Smooth muscle cell (in vitro differentiated cells): ENCODE data around the gene GALNT2. TPM values are rescaled to one million over a fixed set of nuclear protein-coding genes. Genes with fewer than 3 reads are reported as not detected.

Experiments used
- DNase-seq: peaks from one replicate; lab custom pipeline; 2025; ENCODE audit not compliant: unreplicated experiment; lab: John Stamatoyannopoulos, UW
- H2AFZ ChIP-seq: fragments of 200-600 bp; sonication (generic); 2 replicates; pipeline ENCODE4 v1.6.0; 2016; ENCODE audit warnings: antibody characterized with exemption, low read depth, mild to moderate bottlenecking
- H3F3A ChIP-seq: fragments of 200-600 bp; sonication (generic); 2 replicates; pipeline ENCODE4 v1.6.0; 2017; ENCODE audit warnings: antibody characterized with exemption, low read depth
- H3K27ac ChIP-seq: fragments of 200-600 bp; sonication (generic); 2 replicates; pipeline ENCODE4 v1.5.1; 2016; ENCODE audit warnings: low read depth, mild to moderate bottlenecking
- H3K27me3 ChIP-seq: fragments of 200-600 bp; sonication (generic); 2 replicates; pipeline ENCODE4 v1.6.1; 2016; ENCODE audit warnings: low read depth, mild to moderate bottlenecking
- H3K36me3 ChIP-seq: fragments of 200-600 bp; sonication (generic); 2 replicates; pipeline ENCODE4 v1.5.1; 2016; ENCODE audit warnings: low read depth
- H3K4me1 ChIP-seq: fragments of 200-600 bp; sonication (generic); 2 replicates; pipeline ENCODE4 v1.5.1; 2016; ENCODE audit warnings: low read depth
- H3K4me2 ChIP-seq: fragments of 200-600 bp; sonication (generic); 2 replicates; pipeline ENCODE4 v1.6.0; 2016; ENCODE audit warnings: mild to moderate bottlenecking
- H3K4me3 ChIP-seq: fragments of 200-600 bp; sonication (generic); 2 replicates; pipeline ENCODE4 v1.5.1; 2016; ENCODE audit warnings: mild to moderate bottlenecking
- H3K79me2 ChIP-seq: fragments of 200-600 bp; sonication (generic); 2 replicates; pipeline ENCODE4 v1.6.0; 2016; ENCODE audit warnings: low read depth, mild to moderate bottlenecking
- H3K9ac ChIP-seq: fragments of 200-600 bp; sonication (generic); 2 replicates; pipeline ENCODE4 v1.6.0; 2016; ENCODE audit warnings: low read depth
- H3K9me3 ChIP-seq: fragments of 200-600 bp; sonication (generic); replicated peaks from 2 replicates; pipeline ENCODE4 v1.5.1; 2016; ENCODE audit warnings: low read depth
- H4K20me1 ChIP-seq: fragments of 200-600 bp; sonication (generic); 2 replicates; pipeline ENCODE4 v1.6.0; 2016; ENCODE audit warnings: low read depth
- WGBS: methylation state at CpG from one replicate; pipeline ENCODE4 v1.1.7; 2016; ENCODE audit warnings: low lambda C conversion rate; 5-methylcytosine and 5-hydroxymethylcytosine counted together
- polyA plus RNA-seq: library from polyadenylated mRNA; unstranded; fragments of >200 nt; fragmentation: Nextera tagmentation; extraction: Ambion mirVana; gene quantifications from 2 replicates; pipeline ENCODE4 v1.2.1, GENCODE V29; 2016
- total RNA-seq: library from RNA; depleted of rRNA; stranded (reverse); fragments of >200 nt; gene quantifications from 2 replicates; pipeline ENCODE4 v1.2.3, GENCODE V29; 2014
- TF ChIP-seq, protein P1 (sequence below): fragments of 200-600 bp; sonication (generic); IDR thresholded peaks from 2 replicates; pipeline ENCODE4 v1.5.1; 2017; ENCODE audit warnings: borderline replicate concordance, mild to moderate bottlenecking, antibody characterized with exemption; ENCODE audit not compliant: insufficient read depth, poor library complexity, severe bottlenecking

The GALNT2 gene
- total and polyA plus RNA-seq, 2 experiments from 2014 or later = 76.4 to 152 TPM

DNA sequence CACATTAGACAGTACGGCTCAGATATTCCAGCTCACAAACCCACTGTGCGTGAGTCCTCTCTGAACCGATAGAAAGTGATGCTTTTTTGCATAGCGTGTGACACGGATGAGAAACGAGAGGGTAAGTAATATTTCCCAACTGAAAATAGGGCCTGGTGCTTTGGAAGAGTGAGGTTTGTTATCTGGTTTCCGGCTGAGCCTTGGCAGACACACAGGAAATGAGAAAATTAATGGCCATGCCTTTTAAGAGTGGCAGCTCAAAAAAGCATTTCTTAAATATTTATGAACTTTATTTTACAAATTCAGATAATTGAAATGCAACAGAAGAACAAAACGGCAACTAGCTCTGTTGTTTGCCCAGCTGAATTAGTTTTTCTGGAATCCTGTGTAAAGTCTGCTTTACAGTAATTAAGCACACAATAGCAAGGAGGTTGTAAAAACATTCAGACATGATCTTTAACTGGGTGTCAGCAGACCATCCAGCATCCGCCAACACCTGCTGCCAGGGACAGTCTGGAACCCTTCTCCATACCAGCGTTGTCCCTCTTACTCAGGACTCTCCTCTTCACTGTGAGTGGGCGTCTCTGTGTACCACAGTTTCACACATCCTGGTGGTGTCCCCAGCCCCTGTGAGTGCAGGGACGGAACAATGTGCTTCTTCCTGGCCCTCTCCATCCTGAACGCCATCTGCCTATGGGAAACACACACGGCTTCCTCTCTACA, 203.7 kb downstream of the GALNT2 start:
- peaks cover 7% of the 10 kb centered on the region for H3K36me3 ChIP-seq
- no peak overlapping the region for H3K4me3 ChIP-seq
- H3K79me2 ChIP-seq = no peaks in the 10 kb centered on the region
- peaks cover 16% of the 10 kb centered on the region for H4K20me1 ChIP-seq
- H3K4me2 ChIP-seq = no peak overlapping the region
- H3K9ac ChIP-seq = no peak overlapping the region
- no peak for DNase-seq
- WGBS = 61% methylated on average over 14 of the region's 14 CpGs
- no peak overlapping the region for H2AFZ ChIP-seq
- TF ChIP-seq, protein P1, sequence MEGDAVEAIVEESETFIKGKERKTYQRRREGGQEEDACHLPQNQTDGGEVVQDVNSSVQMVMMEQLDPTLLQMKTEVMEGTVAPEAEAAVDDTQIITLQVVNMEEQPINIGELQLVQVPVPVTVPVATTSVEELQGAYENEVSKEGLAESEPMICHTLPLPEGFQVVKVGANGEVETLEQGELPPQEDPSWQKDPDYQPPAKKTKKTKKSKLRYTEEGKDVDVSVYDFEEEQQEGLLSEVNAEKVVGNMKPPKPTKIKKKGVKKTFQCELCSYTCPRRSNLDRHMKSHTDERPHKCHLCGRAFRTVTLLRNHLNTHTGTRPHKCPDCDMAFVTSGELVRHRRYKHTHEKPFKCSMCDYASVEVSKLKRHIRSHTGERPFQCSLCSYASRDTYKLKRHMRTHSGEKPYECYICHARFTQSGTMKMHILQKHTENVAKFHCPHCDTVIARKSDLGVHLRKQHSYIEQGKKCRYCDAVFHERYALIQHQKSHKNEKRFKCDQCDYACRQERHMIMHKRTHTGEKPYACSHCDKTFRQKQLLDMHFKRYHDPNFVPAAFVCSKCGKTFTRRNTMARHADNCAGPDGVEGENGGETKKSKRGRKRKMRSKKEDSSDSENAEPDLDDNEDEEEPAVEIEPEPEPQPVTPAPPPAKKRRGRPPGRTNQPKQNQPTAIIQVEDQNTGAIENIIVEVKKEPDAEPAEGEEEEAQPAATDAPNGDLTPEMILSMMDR = no peak
- no peaks in the 10 kb centered on the region for H3K9me3 ChIP-seq
- H3K27me3 ChIP-seq = no peaks in the 10 kb centered on the region
- no peaks in the 10 kb centered on the region for H3K4me1 ChIP-seq
- no peaks in the 10 kb centered on the region for H3F3A ChIP-seq
- H3K27ac ChIP-seq = no peak overlapping the region

DNA sequence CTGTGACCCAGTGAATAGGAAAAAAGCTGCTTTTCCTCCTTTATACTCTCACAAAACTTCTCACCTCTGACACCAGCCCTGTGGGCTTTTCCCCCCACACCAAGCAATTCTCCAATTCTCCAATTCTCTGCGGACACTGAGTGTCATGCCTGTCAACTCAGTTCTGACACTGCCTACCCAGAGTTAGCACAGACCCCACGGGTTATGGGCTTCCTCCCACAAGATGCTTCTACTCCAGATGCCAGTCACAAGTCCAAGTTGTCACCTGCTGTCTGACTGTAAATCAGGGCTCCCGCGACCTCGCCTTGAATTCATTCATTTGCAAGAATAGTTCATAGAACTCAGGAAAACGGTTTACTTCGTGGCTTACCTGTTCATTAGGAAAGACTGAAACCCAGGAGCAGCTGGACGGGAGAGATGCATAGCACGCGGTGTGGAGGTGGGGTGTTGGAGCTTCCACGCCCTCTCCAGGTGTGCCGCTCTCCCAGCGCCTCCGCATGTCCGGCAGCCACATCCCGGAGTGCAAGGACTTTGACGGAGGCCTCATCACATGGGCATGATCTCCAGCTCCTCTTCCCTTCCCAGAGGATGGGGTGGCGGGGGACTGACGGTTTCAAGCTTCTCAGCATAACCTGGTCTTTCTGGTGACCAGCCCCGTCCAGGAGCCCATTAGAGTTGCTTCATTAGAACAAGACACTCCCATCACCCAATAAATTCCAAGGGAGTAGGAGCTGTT, 204.4 kb downstream of the GALNT2 start:
- no peak for DNase-seq
- TF ChIP-seq, protein P1 = no peak
- peaks cover 16% of the 10 kb centered on the region for H4K20me1 ChIP-seq
- no peaks in the 10 kb centered on the region for H3K79me2 ChIP-seq
- no peak overlapping the region for H3K4me2 ChIP-seq
- H3K9ac ChIP-seq = no peak overlapping the region
- 93% methylated on average over 20 of the region's 20 CpGs for WGBS
- H3K4me1 ChIP-seq = peaks cover under 1% of the 10 kb centered on the region
- no peaks in the 10 kb centered on the region for H3K27me3 ChIP-seq
- H3K27ac ChIP-seq = no peak overlapping the region
- H2AFZ ChIP-seq = no peak overlapping the region
- no peaks in the 10 kb centered on the region for H3K9me3 ChIP-seq
- H3K36me3 ChIP-seq = peaks cover 7% of the 10 kb centered on the region
- H3K4me3 ChIP-seq = no peak overlapping the region
- H3F3A ChIP-seq = no peaks in the 10 kb centered on the region

DNA sequence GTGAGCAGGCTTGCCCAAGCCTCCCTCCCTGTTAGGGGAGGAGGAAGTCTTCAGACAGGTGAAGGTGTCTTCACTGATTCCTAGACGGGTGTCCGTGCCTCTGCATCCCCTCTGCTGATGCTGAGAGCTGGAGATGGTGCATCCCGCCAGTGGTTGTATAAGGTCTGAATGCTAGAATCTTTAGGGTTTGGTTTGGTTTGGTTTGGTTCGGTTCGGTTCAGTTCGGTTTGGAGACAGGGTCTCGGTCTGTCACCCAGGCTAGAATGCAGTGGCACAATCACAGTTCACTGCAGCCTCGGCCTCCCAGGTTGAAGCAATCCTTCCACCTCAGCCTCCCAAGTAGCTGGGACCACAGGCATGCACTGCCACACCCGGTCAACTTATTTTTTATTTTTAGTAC, 205.5 kb downstream of the GALNT2 start:
- no peak overlapping the region for H3K4me2 ChIP-seq
- no peak overlapping the region for H3K9ac ChIP-seq
- H2AFZ ChIP-seq = no peak overlapping the region
- H3F3A ChIP-seq = no peaks in the 10 kb centered on the region
- no peak overlapping the region for H3K27ac ChIP-seq
- no peak overlapping the region for H3K4me3 ChIP-seq
- no peak for DNase-seq
- H3K9me3 ChIP-seq = no peaks in the 10 kb centered on the region
- TF ChIP-seq, protein P1 = no peak
- 95% methylated on average over 9 of the region's 9 CpGs for WGBS
- peaks cover 7% of the 10 kb centered on the region for H3K4me1 ChIP-seq
- no peaks in the 10 kb centered on the region for H3K79me2 ChIP-seq
- peaks cover 21% of the 10 kb centered on the region for H4K20me1 ChIP-seq
- H3K36me3 ChIP-seq = peaks cover 7% of the 10 kb centered on the region
- H3K27me3 ChIP-seq = no peaks in the 10 kb centered on the region
